Activated CD8-positive, alpha-beta memory T cell treated with anti-CD3 and anti-CD28 coated beads for 48 hours (primary cell): ENCODE measurements around the gene YPEL1.
"Not testable (repeated sequence)": the region's sequence is repeated elsewhere in the genome, so short reads cannot be mapped to it uniquely, and the experiment has no call there.

Experiments used
- DNase-seq, 3 experiments: peaks; one replicate each; pipeline ENCODE4 v3.0.0-alpha.2; 2020; ENCODE audit warnings: low read depth in 2 of 3, low spot score in 2 of 3

The YPEL1 gene

DNA sequence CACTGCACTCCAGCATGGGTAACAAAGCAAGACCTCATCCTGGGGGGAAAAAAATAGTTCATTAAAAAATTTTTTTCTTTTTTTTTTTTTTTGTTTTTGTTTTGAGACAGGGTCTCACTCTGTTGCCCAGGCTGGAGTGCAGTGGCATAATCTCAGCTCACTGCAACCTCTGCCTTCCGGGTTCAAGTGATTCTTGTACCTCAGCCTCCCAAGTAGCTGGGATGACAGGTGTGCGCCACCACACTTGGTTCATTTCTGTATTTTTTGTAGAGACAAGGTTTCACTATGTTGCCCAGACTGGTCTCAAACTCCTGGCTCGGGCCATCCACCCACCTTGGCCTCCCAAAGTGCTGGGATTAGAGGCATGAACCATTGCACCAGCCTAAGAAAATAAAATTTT, 11.1 kb downstream of the YPEL1 start:
- not testable (repeated sequence) for DNase-seq

DNA sequence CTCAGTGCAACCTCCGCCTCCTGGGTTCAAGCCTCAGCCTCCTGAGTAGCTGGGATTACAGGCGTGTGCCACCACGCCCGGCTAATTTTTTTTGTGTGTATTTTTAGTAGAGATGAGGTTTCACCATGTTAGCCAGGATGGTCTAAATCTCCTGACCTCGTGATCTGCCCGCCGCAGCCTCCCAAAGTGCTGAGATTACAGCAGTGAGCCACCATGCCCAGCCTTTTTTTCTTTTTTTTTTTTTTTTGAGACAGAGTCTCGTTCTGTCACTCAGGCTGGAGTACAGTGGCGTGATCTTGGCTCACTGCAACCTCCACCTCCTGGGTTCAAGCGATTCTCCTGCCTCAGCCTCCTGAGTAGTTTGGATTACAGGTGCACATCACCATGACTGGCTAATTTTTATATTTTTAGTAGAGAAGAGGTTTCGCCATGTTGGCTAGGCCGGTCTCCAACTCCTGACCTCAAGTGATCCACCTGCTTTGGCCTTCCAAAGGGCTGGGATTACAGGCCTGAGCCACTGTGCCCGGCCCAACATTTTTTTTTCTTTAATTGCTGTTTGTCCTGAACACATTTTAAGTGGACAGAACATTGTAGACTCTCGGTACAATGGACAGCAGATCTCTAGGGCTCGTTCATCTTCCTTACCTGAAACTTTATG, 14.3 kb downstream of the YPEL1 start:
- not testable (repeated sequence) for DNase-seq

DNA sequence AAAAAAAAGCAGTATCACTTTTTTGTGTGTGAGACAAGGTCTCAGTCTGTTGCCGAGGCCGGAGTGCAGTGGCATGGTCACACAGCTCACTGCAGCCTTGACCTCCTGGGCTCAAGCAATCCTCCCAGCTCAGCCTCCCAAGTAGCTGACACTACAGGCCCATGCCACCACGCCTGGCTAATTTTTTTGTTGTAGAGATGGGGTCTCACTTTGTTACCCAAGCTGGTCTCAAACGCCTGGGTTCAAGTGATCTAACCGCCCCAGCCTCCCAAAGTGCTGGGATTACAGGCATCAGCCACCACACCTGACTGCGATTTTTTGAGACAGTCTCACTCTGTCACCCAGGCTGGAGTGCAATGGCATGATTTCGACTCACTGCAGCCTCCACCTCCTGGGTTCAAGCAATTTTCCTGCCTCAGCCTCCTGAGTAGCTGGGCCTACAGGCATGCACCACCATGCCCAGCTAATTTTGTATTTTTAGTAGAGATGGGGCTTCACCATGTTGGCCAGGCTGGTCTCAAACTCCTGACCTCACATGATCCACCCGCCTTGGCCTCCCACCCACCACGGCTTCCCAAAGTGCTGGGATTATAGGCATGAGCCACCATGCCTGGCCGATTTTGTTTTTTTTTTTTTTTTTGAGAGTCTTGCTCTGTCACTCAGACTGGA, 15.3 kb downstream of the YPEL1 start:
- not testable (repeated sequence) for DNase-seq

DNA sequence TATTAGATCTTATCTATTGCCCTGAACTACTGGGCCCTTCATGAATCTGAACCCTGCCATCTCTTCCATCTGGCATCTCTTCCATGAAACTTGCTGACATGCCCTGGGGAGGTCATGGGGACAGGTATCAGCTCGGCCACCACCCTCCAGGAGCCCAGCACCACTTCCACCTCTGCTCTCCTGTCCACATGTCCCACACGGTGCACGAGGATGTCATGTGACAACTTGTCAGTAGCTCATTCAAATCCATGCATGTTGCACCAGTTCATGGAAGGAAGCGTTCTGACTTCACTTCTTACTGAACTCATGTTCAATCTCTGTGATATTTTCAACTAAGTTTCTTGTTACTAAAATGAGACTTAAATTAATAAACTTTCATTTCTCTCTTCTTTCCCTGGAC, 16.6 kb downstream of the YPEL1 start:
- no peak for DNase-seq

DNA sequence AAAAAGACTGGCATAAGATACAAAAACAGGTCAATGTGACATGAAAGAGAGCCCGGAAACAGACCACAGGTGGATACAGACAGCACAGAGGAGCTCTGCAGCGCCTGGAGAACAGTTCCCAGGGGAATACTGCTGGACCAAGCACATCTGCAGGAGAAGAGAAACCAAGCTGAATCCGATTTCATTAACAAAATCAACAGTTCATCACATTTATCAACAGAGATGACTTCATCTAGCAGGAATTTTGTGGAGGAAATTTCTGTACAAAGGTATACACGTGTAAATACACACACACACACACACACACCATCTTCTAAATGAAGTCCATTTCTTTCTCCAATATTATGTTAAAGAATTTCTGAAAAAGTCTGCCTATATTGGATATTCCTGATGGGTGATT, 17.1 kb downstream of the YPEL1 start:
- no peak for DNase-seq

DNA sequence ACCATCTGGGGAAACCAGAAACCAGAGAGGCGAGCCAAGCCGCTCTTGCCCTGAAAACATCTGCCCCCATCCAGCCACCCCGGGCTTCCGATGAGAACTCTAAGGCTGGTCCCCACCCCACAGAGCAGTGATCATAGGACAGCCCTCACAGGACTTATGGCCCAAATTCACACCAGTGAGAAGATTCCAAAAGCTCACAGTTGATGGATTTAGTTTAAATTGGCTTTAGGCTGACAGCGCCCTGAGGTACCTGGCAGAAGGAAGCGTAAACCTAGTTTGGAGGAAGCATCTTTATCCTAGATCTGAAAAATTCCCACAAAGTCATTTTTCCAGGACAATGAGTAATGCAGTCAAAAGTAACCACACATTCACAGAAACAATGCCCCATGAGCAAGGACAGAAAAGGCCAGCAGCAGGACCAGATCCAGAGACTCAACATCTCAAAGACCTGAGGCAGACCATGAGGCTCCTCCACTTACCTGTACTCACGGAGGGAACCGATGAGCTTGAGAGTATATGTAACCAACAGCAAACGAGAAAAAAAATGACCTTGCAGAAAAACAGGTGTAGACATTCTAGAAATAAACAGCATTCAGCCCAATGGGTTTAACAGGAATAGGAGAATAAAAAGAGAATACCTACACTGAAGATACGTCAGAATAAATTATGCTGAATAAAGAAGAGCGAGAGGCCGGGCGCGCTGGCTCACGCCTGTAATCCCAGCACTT, 19.0 kb downstream of the YPEL1 start:
- DNase-seq: not testable (repeated sequence)

DNA sequence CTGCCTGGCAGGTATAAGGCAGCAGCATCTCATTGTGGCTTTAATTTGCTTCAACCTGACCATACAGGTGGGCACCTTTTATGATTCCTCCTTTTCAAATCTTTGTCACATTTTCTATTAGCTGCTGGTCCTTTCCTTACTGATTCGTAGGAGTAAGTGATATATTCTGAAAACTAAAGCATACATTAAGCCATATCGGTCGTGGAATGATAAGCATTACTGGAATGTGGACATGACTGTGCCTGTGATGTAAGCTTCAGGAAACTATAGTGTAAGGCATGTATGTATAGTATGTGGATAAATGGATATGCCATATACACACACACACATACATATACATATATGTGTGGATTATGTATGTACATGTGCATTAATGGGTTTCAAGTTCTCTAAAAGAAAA, 20.8 kb downstream of the YPEL1 start:
- no peak for DNase-seq

DNA sequence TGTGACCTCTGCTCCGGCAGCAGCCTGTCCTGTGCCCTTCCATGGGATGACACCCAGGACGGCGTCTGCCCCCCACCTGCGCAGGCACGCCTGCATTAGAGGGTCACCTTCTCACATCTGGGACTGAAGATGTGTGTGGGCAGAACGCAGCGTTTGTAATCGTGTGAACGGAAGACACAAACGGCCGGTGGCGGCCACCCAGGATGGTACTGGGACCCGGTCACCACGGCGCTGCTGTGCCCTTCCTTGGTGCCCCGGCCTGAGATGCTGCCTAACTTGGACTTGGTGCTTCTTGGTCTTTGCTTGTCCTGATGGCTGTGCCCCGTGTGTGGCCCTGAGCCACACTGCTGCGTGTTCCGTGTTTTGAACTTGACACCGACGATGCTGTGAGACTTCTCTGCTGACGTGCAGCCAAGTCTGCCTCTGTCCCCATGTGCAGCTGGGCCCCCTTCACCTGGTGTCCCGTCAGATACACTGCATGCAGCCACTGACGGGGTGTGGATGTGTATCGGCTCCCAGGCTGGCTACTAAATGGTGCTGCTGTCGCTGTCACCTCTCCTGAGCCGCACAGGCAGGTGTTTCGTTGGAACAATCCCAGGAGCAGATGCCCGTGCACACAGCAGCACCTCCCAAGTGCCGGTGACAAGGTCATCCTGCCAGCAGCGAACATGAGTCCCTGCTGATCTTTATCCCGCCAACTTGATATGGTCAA, 21.4 kb downstream of the YPEL1 start:
- DNase-seq: no peak

DNA sequence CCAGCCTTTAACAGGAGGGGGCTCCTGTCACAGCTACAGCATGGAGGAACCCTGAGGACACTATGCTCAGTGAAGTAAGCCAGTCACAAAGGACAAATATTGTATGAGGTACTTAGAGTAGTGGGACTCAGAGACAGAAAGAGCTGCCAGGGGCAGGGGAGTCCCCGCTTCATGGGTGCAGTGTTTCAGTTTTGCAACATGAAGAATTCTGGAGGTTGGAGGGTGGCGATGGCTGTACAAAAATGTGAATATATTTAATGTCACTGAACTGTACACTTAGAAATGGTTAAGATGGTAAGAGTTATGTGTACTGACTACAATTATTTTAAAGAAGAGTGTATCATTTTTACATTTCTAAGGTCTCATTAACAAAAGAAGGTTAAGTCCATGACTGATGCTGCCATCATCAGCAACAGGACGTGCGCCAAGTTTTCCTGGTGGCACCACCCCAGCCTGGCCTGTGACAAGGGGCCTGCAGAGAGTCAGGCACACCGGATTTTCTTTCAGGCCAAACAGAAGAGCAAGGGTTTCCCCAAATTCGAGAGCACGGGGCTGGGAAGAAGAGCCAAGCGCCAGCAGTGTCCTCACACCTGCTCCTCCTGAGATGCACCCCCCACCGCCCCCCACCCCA, 22.1 kb downstream of the YPEL1 start:
- no peak for DNase-seq

DNA sequence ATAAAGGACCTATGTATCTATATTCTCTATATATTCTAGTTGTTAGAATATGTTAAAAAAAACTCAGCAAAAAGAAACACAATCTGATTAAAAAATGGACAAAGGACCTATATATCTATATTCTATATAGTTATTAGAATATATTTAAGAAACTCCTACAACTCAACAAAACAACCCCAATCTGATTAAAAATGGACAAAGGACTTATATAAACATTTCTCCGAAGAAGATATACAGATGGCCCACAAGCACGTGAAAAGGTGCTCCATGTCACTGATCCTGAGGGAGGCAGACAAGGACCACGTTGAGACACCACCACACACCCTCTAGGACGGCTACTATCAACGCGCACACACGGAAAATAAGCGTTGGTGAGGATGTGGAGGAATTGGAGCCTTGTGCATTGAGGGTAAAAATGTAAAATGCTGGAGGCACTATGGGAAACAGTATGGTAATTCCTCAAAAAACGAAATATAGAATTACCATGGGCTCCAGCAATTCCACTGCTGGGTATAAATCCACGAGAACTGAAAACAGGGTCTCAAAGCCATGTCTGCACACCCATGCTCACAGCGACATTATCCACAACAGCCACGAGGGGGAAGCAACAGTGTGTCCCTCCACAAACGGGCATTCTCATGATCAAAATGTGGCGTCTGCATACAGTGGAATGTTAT, 22.7 kb downstream of the YPEL1 start:
- peak in 1 of 3 experiments; percentile 17 for DNase-seq

DNA sequence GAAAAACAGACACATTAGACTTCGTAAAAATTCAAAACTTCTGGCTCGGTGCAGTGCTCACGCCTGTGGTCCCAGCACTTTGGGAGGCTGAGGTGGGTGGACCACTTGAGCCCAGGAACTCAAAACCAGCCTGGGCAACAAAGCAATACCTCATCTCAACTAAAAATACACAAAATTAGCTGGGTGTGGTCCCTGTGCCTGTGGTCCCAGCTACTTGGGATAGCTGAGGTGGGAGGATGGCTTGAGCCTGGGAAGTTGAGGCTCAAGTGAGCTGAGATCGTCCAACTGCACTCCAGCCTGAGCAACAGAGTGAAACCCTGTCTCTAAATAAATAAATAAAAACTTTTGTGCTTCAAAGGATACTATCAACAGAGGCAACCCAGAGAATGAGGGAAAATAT, 23.7 kb downstream of the YPEL1 start:
- no peak for DNase-seq

DNA sequence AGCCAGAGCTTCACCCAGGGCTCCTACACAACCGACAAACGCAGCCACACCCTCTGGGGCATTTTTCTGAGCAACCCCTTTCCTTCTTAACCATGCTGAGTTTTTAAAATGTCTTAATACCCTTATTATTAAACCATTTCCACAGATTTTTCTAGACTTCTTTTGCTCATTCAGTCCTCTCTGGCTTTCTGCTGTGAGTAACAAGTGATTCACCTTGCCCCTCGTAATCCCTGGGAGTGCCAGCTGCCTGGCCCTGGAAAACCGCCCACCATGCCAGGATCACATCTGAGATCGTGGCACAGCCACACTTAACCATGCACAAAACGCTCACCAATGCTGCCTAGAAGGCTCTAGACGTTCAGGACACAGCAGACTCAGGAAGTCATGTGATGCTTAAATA, 25.4 kb downstream of the YPEL1 start:
- DNase-seq: no peak

DNA sequence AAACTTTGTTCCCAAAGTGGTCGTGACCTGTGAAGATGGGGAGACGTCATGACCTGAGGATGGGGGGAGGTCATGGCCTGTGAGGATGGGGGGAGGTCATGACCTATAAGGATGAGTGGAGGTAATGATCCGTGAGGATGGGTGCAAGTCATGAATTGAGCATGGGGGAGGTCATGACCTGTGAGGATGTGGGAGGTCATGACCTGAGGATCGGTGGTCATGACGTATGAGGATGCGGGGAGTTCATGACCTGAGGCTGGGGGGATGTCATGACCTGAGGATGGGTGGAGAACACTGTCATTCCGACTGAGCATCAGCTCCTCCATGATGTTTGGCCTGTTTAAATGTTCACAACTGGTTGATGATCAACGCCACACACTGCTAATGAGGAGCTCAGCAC, 25.9 kb downstream of the YPEL1 start:
- DNase-seq: no peak

DNA sequence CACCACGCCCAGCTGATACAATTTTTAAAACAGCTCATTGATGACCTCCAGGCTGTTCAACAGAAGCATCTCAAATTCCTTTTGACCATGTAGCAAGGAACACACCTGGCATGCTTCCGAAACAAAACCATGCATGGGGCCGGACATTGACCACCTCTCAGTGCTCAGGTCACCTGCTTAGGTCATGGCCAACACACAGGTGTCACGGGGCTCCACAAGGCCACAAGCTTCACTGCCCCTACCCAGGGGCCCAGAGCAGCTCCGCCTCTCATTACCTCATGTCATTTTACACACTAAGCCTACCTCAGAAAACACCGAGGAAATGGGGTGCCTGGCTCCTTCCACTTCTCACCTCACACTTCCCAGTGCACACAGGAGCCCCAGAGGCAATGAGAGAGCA, 26.6 kb downstream of the YPEL1 start:
- DNase-seq: no peak

DNA sequence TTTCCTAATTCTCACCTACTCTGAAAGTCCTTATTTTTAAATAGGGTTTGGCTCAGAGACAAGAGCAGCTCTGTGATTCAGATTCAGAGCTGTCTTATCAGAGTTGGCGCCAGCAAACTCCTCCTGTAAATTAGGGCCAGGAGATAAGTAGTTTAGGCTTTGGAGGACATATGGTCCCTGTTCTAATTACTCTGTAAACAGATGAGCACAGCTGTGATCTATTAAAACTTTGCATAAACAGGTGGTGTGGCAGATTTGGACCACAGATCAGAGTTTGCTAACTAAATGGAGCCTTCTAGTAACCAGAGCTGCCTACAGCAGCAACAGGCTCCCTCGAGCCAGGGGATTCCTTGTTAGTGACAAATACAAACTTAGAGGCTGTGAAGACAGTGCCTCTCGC, 27.9 kb downstream of the YPEL1 start:
- DNase-seq: no peak

DNA sequence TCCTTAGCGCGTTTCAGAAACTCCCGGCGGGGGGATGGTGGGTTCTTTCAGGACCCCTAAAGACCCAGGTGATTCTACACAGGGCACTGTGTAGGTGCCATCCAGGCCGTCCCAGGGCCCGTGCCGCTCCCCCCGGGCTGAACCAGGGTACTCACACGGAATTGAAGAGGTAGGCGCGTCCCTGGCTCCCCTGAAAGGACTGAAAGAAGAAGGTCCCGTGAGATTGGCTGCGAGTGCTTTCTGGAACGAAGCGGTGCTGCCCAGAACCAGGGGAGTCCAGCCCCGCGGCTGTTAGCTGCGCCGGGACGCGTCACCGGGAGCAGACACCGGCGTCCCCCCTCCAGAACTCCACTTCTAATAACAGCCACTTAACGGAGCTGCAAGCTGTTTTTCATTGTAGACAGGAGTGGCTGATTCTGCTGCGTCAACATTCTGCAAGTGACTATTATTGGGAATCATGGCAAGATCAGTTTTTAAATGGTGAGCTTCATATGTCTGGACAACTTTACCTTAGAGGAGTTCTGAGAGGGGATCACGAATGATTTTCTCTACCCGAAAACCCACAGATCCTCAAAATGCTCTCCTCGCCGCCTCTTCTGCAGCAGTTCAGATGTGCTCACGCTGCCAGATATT, 31.8 kb downstream of the YPEL1 start:
- DNase-seq: no peak

DNA sequence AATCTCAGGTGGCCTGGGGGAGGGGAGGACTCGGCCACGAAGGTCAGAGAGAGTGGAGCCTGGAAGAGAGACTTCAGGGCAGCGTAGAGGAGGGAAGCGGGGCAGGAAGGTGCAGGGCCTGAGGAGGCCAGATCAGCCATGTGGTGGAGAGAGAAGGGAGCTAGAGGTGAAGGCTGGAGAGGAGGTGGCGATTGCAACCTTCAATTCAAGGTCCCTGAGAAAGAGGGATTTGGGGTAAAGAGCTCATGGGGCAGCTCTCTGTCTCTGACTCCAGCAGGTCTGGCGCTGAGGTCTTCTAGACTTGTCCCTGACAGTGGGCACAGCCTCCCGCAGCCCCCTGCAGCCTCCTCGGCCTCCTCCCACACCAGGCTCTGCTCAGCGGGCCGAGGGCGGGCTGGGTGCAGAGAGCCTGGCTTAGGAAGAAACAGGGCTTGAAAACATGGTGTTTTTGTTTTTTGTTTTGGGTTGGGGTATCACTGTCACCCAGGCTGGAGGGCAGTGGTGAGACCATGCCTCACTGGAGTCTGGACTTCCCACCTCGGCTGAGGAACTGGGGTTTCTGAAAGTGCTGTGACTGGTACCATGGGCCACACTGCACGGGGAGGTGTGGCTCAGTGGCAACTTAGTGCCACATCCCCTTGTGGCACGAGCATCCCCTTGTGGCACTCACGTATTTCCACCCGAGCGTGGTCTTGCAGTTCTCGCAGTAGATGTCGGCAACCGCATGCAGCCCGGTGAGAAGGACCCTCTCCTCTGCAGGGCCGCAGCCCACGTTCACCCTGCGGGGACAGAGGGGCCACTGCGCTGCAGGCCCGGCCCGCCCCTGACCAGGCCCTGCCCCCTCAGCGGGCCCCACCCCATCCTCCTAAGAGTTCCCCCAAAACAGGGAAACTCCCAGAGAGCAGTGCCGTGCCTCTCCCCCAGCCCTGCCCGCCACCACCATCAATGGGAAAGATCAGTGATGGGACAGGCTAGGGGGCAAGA, 32.6 kb downstream of the YPEL1 start:
- DNase-seq: no peak

DNA sequence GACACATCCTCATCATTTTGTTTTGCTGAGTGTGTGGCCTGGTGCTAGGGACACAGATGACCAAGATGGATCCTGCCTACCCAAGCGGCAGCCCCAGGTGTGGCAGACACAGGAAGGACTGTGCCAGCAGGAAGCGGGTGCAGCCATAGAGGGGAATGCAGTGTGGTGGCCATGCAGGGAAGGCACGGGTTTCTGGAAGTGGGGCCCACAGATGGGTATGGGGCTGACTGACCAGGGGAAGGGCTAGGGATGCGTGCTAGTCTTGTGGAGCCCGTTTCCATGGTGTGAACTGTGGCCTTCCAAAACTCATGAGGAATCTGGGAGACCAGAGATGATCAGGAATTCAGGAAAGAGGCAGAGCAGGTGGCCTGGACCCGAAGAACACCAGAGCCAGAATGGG, 33.5 kb downstream of the YPEL1 start:
- no peak for DNase-seq

DNA sequence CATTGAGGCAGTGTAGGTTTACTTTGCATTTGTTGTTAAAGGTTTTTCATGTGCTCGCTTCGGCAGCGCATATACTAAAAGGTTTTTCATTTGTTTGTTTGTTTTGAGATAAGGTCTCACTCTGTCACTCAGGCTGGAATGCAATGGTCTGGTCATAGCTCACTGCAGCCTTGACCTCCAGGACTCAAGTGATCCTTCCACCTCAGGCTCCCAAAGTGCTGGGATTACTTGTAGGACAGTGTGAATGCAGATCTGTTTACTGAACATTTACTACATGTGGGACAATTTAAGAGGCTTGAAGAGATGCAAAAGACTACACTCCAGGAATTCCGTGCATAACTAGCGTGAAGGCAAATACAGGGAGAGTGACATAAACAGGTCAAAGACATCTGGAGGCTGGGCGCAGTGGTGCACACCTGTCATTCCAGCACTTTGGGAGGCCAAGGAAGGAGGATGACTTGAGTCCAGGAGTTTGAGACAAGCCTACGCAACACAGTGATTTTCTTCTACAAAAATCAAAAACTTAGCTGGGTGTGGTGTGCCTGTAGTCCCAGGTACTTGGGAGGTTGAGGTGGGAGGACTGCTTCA, 34.1 kb downstream of the YPEL1 start:
- no peak for DNase-seq
